ENCODE data around the gene CCR4.

DNA sequence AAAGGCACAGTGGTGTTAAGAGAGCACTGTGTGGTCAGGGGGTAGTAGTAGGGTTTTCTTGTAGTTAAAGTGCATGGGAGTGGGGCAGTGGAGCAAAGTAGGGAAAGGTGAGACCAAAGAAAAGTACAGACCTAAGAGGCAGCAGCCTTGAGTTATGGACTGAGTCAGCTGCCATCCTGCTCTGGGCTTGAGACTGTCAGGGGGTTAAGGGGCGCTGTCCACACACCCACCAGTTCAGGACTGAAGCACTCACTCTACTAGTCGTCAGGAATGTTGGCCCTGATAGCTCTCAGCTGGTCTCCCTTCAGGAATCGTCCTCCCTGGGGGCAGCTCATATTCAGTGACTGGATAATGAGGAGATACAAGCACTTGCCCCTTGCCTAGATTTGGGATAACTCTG lies 7.9 kb downstream of the CCR4 start:
- TF ChIP-seq POLR2AphosphoS5 (IDR thresholded peaks at IDR 0.05) (no peak), SMC3 (conservative IDR thresholded peaks at IDR 0.05; ENCODE audit: poor library complexity) (no peak), EP300 (conservative IDR thresholded peaks at IDR 0.05; ENCODE audit: poor library complexity, severe bottlenecking) (no peak), MXI1 (conservative IDR thresholded peaks at IDR 0.05; ENCODE audit: poor library complexity, severe bottlenecking) (no peak), TAF1 (IDR thresholded peaks at IDR 0.05; ENCODE audit: low read depth) (no peak)
- TF ChIP-seq, protein P1, sequence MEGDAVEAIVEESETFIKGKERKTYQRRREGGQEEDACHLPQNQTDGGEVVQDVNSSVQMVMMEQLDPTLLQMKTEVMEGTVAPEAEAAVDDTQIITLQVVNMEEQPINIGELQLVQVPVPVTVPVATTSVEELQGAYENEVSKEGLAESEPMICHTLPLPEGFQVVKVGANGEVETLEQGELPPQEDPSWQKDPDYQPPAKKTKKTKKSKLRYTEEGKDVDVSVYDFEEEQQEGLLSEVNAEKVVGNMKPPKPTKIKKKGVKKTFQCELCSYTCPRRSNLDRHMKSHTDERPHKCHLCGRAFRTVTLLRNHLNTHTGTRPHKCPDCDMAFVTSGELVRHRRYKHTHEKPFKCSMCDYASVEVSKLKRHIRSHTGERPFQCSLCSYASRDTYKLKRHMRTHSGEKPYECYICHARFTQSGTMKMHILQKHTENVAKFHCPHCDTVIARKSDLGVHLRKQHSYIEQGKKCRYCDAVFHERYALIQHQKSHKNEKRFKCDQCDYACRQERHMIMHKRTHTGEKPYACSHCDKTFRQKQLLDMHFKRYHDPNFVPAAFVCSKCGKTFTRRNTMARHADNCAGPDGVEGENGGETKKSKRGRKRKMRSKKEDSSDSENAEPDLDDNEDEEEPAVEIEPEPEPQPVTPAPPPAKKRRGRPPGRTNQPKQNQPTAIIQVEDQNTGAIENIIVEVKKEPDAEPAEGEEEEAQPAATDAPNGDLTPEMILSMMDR (IDR thresholded peaks at IDR 0.05; ENCODE audit: poor library complexity, severe bottlenecking): no peak
- TF ChIP-seq, protein P2, sequence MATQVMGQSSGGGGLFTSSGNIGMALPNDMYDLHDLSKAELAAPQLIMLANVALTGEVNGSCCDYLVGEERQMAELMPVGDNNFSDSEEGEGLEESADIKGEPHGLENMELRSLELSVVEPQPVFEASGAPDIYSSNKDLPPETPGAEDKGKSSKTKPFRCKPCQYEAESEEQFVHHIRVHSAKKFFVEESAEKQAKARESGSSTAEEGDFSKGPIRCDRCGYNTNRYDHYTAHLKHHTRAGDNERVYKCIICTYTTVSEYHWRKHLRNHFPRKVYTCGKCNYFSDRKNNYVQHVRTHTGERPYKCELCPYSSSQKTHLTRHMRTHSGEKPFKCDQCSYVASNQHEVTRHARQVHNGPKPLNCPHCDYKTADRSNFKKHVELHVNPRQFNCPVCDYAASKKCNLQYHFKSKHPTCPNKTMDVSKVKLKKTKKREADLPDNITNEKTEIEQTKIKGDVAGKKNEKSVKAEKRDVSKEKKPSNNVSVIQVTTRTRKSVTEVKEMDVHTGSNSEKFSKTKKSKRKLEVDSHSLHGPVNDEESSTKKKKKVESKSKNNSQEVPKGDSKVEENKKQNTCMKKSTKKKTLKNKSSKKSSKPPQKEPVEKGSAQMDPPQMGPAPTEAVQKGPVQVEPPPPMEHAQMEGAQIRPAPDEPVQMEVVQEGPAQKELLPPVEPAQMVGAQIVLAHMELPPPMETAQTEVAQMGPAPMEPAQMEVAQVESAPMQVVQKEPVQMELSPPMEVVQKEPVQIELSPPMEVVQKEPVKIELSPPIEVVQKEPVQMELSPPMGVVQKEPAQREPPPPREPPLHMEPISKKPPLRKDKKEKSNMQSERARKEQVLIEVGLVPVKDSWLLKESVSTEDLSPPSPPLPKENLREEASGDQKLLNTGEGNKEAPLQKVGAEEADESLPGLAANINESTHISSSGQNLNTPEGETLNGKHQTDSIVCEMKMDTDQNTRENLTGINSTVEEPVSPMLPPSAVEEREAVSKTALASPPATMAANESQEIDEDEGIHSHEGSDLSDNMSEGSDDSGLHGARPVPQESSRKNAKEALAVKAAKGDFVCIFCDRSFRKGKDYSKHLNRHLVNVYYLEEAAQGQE (IDR thresholded peaks at IDR 0.05; ENCODE audit: borderline replicate concordance): no peak
